HepG2 (cell line): ENCODE results near the gene TACC3. TPM values are rescaled to one million over a fixed set of nuclear protein-coding genes. Genes with fewer than 3 reads are reported as not detected.
A peak's percentile ranks its signal among the peaks of the same experiment; 100 is the strongest.

Source experiments
- BORCS8-MEF2B ChIP-seq: sonication (generic); formaldehyde crosslinking; IDR thresholded peaks from 2 replicates; pipeline ENCODE4 v1.8.0; 2022; ENCODE audit warnings: mild to moderate bottlenecking, missing genetic modification reagents
- FOXK2 ChIP-seq: fragments of 450-650 bp; IDR thresholded peaks from 2 replicates; pipeline ENCODE4 v1.6.1; 2016
- GABPB1 ChIP-seq: IDR thresholded peaks from 2 replicates; pipeline ENCODE4 v1.6.1; 2016; ENCODE audit warnings: mild to moderate bottlenecking, missing genetic modification reagents, moderate library complexity, missing compliant biosample characterization
- GLI4 ChIP-seq: sonication (generic); formaldehyde crosslinking; IDR thresholded peaks from 2 replicates; pipeline ENCODE4 v1.5.1; 2020; ENCODE audit warnings: missing genetic modification reagents, mild to moderate bottlenecking, moderate library complexity, borderline replicate concordance
- HIC2 ChIP-seq: sonication (generic); formaldehyde crosslinking; IDR thresholded peaks from 2 replicates; pipeline ENCODE4 v1.9.0; 2022; ENCODE audit warnings: low read depth, missing genetic modification reagents
- MBD4 ChIP-seq: IDR thresholded peaks from 2 replicates; pipeline ENCODE4 v1.6.1; 2012; ENCODE audit warnings: low read length, inconsistent platforms, borderline replicate concordance
- PHF8 ChIP-seq: sonication (generic); formaldehyde crosslinking; IDR thresholded peaks from 2 replicates; pipeline ENCODE4 v1.5.0; 2020; ENCODE audit warnings: missing genetic modification reagents
- ZNF333 ChIP-seq: sonication (generic); formaldehyde crosslinking; IDR thresholded peaks from 2 replicates; pipeline ENCODE4 v1.4.0; 2020; ENCODE audit warnings: mild to moderate bottlenecking, missing genetic modification reagents, borderline replicate concordance
- ZNF670 ChIP-seq: sonication (generic); formaldehyde crosslinking; IDR thresholded peaks from 2 replicates; pipeline ENCODE4 v1.8.0; 2022; ENCODE audit warnings: mild to moderate bottlenecking, missing genetic modification reagents, borderline replicate concordance
- ZNF724P ChIP-seq: sonication (generic); formaldehyde crosslinking; IDR thresholded peaks from 2 replicates; pipeline ENCODE4 v1.8.0; 2022; ENCODE audit warnings: missing genetic modification reagents, borderline replicate concordance
- polyA plus RNA-seq, 8 experiments: library from polyadenylated mRNA; depleted of rRNA in 3 of 8; stranded (reverse) in 7 of 8; unstranded in 1 of 8; fragments of >200 nt; fragmentation: Illumina TruSeq in 4 of 8; extraction: Trizol in 4 of 8; gene quantifications; 2 replicates each; pipeline versions ENCODE4 v1.2.1 to v1.2.3, GENCODE V29; 2011 to 2016; ENCODE audit warnings: low read depth in 4 of 8, missing spikeins in 1 of 8, mixed read lengths in 1 of 8; ENCODE audit not compliant: insufficient read depth in 1 of 8
- total RNA-seq, 5 experiments: library from RNA; depleted of rRNA; stranded (reverse); fragments of >200 nt; fragmentation: Illumina TruSeq; extraction: Trizol; gene quantifications; 2 replicates each; pipeline ENCODE4 v1.2.3, GENCODE V29; 2016; ENCODE audit warnings: low read depth in 1 of 5
- TF ChIP-seq, protein P1 (sequence below): sonication (generic); formaldehyde crosslinking; IDR thresholded peaks from 2 replicates; pipeline ENCODE4 v1.4.0; 2020; ENCODE audit warnings: missing genetic modification reagents
- TF ChIP-seq, protein P2 (sequence below), 2 experiments: sonication (generic) in 1 of 2; formaldehyde crosslinking in 1 of 2; IDR thresholded peaks; 2 replicates each; pipeline versions ENCODE4 v1.6.1 to v1.9.0; 2014 to 2022; ENCODE audit warnings: antibody characterized with exemption in 1 of 2, borderline replicate concordance in 1 of 2, inconsistent platforms in 1 of 2, low read depth in 1 of 2, missing genetic modification reagents in 1 of 2
- TF ChIP-seq, protein P3 (sequence below): sonication (generic); formaldehyde crosslinking; IDR thresholded peaks from 2 replicates; pipeline ENCODE4 v1.4.0; 2020; ENCODE audit warnings: low read depth, mild to moderate bottlenecking, missing genetic modification reagents

TACC3 gene
- total and polyA plus RNA-seq, 2 of the 13 experiments (the other 11 are each of a cell fraction or from before 2014, with no cell fraction given), result 20.3 to 21.2 TPM

DNA sequence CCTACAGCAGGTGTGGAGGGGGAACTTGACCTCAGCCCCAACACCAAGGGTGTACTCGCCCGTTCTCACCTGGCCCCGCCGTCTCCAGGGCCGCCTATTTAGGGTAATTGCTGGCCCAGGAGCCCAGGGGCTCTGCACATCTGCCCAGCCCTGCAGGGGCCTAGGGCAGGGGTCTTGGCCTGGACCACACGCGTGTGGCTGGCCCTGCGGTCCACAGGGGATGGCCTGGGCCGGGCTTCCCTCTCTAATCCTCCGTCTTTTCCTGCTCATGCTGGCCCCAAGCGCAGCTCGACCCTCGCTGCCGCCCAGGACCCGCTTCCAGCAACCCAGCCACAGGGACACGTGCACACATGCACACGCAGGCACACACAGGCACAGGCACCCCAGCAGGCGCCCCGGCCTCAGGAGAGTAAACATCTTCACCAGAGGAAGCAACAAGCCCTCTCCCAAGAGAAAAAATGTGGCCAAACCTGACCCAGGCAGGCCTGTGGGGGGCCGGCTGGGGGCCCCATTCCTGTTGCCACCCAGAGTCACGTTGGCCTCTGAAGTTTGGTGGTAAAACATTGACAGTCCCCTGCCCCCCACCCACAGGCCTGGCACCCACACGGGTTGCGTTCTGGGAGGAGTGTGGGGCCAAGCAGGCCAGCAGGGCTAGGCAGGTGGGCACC lies 47.2 kb downstream of the TACC3 start (continued):
- TF ChIP-seq, protein P1, sequence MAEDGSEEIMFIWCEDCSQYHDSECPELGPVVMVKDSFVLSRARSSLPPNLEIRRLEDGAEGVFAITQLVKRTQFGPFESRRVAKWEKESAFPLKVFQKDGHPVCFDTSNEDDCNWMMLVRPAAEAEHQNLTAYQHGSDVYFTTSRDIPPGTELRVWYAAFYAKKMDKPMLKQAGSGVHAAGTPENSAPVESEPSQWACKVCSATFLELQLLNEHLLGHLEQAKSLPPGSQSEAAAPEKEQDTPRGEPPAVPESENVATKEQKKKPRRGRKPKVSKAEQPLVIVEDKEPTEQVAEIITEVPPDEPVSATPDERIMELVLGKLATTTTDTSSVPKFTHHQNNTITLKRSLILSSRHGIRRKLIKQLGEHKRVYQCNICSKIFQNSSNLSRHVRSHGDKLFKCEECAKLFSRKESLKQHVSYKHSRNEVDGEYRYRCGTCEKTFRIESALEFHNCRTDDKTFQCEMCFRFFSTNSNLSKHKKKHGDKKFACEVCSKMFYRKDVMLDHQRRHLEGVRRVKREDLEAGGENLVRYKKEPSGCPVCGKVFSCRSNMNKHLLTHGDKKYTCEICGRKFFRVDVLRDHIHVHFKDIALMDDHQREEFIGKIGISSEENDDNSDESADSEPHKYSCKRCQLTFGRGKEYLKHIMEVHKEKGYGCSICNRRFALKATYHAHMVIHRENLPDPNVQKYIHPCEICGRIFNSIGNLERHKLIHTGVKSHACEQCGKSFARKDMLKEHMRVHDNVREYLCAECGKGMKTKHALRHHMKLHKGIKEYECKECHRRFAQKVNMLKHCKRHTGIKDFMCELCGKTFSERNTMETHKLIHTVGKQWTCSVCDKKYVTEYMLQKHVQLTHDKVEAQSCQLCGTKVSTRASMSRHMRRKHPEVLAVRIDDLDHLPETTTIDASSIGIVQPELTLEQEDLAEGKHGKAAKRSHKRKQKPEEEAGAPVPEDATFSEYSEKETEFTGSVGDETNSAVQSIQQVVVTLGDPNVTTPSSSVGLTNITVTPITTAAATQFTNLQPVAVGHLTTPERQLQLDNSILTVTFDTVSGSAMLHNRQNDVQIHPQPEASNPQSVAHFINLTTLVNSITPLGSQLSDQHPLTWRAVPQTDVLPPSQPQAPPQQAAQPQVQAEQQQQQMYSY (CRISPR knock-in tag), result no peak
- TF ChIP-seq ZNF724P (peak; percentile 77; the same call in 1 of the 2 replicates), MBD4 (no peak), PHF8 (CRISPR knock-in tag) (no peak; the same call in 1 of the 2 replicates), GABPB1 (peak; percentile 47; the same call in 1 of the 2 replicates), BORCS8-MEF2B (CRISPR knock-in tag) (0 out of 2 replicates have a peak, but pooled peaks have one; percentile 49), HIC2 (CRISPR knock-in tag) (peak; percentile 93), FOXK2 (no peak), ZNF333 (CRISPR knock-in tag) (peak; percentile 85; the same call in 1 of the 2 replicates), ZNF670 (no peak), GLI4 (CRISPR knock-in tag) (no peak)
- TF ChIP-seq, protein P2, sequence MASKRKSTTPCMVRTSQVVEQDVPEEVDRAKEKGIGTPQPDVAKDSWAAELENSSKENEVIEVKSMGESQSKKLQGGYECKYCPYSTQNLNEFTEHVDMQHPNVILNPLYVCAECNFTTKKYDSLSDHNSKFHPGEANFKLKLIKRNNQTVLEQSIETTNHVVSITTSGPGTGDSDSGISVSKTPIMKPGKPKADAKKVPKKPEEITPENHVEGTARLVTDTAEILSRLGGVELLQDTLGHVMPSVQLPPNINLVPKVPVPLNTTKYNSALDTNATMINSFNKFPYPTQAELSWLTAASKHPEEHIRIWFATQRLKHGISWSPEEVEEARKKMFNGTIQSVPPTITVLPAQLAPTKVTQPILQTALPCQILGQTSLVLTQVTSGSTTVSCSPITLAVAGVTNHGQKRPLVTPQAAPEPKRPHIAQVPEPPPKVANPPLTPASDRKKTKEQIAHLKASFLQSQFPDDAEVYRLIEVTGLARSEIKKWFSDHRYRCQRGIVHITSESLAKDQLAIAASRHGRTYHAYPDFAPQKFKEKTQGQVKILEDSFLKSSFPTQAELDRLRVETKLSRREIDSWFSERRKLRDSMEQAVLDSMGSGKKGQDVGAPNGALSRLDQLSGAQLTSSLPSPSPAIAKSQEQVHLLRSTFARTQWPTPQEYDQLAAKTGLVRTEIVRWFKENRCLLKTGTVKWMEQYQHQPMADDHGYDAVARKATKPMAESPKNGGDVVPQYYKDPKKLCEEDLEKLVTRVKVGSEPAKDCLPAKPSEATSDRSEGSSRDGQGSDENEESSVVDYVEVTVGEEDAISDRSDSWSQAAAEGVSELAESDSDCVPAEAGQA (IDR thresholded peaks at IDR 0.05; ENCODE audit: low read depth), result no peak
- TF ChIP-seq, protein P2 (CRISPR knock-in tag; IDR thresholded peaks at IDR 0.05; ENCODE audit: borderline replicate concordance), result no peak
- TF ChIP-seq, protein P3, sequence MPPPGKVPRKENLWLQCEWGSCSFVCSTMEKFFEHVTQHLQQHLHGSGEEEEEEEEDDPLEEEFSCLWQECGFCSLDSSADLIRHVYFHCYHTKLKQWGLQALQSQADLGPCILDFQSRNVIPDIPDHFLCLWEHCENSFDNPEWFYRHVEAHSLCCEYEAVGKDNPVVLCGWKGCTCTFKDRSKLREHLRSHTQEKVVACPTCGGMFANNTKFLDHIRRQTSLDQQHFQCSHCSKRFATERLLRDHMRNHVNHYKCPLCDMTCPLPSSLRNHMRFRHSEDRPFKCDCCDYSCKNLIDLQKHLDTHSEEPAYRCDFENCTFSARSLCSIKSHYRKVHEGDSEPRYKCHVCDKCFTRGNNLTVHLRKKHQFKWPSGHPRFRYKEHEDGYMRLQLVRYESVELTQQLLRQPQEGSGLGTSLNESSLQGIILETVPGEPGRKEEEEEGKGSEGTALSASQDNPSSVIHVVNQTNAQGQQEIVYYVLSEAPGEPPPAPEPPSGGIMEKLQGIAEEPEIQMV (CRISPR knock-in tag), result no peak
